Hepatic stellate cell (primary cell): Measurements from ENCODE around the gene KAT2B.

Source experiments
- DNase-seq: peaks from one replicate; pipeline ENCODE4 v3.0.0; 2011; ENCODE audit warnings: low spot score

Gene KAT2B

DNA sequence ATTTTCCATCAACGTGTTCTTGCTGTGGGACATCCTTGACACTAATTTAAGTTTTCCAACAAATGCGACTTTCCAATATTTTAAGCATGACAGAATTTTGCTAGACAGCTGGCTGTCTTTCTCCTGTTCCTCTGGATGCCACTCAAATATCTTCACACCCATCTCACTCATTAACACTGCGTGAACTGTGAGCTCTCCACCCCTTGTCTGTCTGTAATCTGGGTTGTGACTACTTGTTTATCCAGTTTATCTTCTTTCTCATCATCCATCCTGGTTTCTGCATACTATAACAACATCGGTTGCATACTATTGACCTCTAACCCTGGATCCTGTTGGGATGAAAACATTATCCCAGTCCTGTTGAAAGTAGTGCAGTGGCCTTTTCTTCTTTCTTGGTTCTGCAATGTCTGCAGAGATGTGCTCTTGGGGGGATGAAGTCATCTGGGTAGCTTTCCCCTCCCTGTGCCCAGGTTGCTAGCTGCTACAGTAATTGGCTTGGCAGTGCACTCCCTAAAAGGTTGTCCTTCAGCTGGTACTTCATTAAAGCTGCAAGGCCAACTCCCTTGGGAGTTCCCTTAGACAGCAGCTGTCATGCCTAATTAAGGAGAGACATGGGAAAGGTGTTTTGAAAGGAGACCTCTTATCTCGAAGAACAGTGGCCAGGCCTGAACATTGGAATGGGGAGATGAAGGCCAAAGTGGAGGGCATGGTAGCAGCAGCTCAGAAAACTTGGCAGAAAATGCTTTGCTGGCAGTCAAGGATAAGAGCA, 24.7 kb downstream of the KAT2B start:
- DNase-seq, result no peak

DNA sequence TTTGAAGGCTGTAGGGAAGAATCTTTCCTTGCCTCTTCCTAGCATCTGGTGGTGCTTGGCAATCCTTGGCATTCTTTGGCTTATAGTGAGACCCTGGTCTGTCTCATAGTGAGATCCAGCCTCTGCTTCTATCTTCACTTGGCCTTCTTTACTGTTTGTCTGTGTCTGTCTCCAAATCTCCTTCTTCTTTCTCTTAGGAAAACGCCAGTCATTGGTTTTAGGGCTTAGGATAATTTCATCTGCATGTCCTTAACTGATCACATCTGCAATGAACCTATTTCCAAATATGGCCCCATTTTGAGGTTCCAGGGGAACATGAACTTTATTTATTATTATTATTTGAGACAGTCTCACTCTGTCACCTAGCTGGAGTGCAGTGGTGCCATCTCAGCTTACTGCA, 25.8 kb downstream of the KAT2B start:
- DNase-seq, result no peak

DNA sequence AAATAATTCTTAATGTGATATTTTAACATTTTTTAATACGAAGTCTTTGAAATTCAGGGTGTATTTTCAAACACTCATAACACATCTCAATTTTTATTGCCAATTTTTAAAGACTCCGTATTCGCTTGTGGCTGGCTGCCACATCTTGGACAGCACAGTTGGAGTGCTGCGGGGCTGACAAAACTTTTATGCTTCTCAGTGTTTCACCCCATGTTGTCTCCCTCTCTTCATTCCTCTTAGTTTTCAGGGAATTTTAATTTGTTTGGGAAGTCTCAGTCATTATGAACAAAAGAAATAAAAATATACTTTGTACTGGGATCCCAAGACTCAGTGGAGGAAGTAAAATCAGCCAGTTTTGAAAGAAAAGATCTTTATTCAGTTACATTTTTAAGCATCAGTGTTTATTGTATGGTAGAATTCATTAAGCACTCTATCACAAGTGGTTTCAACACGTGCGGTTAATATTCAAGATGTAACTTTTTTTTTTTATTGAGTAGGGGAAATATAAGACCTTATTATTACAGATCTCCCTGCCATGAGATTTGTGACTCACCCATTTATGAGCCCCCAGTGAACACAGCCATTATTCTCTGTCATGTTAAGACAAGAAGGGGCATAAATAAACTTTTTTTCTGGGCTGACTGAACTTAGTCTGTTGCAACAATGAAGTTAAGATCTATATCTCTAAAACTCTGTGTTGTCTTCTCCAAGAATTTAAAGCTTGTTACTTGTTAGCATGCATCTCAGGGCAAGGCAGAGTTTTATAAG, 26.8 kb downstream of the KAT2B start:
- DNase-seq, result no peak

DNA sequence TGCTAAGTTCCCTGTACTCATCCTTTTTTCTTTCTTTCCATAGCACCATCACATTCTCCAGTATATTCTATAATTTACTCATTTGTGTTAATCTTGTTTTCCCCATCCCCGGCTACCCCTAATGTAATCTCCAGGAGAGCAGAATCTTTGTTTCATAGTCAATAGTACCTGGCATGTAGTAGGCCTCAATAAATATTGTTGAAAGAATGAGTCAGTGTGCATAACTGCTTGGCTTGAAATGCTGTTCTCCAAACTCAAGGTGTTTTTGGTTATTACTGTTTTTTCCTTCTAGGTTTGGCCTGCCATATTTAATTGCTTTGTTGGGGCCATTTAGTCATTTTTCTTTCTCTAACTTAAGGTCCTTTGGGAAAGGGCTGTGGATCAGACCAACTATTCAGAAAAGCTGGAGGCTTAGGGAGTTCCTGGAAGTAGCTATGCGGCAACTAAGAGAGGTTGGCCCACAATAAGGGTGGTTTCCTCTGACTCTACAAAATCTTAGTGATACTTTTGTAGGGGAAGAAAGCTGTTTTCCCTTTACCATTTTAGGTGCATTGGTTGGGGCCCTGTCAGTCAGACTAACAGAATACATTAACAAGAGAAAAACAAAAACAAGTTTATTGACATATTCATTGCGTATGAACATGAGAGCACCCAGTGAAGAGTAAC, 28.4 kb downstream of the KAT2B start:
- DNase-seq, result no peak

DNA sequence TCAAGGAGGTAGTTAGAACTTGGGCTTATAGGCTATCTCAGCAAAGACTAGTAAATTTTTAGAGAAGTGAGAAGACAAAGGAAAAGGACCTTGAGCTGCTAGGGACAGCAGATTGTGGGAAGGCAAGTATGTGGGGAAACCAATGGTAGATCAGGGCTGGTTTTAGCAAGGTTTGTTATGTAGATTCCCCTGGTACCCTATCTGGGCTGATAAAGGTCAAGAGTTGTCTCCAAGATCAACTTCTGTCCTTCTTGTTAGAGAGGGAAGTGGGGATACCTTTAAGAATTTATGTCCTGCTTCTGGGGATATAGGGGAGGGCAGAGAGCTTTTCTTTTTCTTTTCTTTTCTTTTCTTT, 28.9 kb downstream of the KAT2B start:
- no peak for DNase-seq

DNA sequence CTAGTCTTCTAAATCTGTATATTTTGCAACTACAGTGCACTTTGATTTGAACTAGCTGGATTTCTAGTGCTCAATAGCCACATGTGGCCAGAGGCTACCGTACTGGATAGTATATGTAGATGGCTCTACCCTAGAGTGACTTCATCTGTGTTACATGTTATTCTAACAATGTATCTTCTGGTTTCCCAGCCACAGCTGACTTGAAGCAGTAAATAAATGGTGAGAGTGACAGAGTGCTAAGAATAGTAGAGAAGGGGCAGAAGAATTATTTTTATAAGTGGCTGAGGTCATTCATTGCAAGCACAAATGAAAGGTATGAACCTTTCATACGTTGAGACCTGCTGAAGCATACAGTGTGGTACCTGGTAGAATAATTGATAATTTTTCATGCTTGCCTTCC, 30.9 kb downstream of the KAT2B start:
- DNase-seq, result no peak

DNA sequence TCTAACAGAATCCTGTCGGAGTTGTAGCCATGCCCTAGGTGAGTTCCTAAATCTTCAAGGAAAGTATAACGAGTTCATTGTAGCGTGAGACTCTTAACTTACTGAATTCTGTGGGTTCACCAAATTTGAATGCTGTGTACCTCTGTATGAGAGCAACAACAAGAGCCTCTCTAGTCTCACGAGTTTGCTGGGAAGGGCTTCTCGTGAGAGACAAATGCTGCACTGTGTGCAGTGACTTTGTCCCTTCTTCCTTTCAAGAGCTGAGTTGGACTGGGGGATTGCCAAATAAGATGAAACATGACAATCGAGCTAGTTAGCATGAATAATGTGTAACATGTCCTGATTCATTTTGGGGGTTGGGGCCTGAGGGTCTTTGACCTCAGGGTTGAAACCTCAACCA, 32.2 kb downstream of the KAT2B start:
- DNase-seq, result no peak

DNA sequence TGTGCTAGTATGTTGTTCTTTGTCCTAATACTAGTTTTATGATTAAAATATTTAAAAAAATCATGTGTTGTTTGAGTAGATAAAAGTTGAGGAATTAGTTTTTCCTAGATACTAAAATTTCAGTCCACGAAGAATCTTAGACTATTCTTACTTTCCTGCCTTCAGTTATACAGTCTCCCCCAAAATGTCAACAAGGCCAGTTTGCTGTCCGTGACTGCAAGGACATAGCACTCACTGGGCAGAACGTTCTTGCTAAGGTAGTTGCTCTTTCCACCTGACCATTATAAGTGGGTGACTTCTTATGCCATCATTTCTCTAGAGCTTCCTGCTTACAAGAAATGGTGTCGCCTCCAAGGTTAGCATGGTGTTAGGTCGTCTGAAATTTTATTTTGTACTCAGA, 32.8 kb downstream of the KAT2B start:
- DNase-seq, result no peak

DNA sequence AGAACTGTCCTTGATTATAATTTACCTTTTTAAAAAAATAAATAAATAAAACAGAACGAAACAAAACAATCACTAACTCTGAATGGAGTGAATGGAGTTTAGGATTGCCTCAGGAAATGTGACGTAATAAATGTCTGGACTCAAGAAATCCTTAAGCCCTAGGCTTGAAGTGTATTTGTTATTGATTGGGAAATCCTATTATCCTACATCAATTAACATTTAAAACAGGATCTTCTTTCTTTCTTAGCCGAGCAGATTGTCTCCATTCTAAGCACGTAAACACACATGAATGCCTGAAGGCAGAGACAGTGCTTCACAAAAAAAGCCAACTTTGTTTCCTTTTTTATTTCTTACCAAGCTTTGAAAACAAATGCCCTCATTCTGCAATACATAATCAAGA, 33.4 kb downstream of the KAT2B start:
- DNase-seq, result no peak

DNA sequence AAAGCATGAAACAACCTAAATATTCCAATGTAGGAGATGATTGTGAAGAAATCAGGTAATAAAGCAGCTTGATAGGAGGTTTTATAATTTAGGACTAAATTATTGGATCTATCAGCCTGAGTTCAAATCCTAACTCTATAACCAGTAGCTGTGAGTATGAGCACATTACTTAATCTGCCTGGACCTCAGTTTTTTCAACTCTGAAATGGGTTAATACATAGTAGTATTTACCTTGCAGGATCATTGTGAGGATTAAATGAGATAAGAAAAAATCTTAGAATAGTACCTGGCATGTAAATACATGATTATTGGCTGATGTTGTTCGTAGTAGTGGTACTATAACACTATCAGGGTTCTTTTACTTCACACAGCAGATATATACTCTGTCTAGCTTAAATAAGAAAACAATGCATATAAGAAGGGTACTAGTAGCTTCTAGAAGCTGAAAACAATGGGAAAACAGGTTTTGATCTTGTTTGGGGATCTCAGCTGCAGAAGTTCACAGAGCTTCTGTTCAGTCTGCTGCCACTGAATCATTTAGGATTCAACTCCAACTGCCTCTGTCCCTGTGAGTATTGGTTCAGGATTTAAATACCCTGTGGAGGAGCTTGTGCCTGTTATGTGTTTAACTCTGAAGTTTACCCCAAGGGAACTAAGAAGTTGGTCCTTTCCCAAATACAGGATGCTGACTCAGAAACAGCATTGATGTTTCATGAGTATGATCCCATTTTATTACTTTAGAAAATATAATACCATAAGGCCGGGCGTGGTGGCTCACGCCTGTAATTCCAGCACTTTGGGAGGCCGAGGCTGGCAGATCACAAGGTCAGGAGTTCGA, 34.2 kb downstream of the KAT2B start:
- no peak for DNase-seq

DNA sequence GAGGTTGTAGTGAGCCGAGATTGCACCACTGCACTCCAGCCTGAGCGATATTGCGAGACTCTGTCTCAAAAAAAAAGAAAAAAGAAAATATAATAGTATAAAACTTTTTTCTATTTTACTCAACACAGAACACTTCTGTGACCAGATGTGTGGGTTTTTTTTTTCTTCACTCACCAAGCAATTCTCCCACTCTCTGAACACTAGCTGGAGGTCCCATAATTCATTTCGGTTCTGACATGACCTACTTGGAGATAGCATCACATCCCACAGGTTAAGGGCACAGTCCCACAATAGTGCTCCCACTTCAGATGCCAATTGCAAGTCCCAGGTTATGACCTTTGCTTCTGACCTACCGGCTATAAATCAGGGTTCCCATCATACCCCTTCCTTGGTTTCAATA, 35.0 kb downstream of the KAT2B start:
- no peak for DNase-seq

DNA sequence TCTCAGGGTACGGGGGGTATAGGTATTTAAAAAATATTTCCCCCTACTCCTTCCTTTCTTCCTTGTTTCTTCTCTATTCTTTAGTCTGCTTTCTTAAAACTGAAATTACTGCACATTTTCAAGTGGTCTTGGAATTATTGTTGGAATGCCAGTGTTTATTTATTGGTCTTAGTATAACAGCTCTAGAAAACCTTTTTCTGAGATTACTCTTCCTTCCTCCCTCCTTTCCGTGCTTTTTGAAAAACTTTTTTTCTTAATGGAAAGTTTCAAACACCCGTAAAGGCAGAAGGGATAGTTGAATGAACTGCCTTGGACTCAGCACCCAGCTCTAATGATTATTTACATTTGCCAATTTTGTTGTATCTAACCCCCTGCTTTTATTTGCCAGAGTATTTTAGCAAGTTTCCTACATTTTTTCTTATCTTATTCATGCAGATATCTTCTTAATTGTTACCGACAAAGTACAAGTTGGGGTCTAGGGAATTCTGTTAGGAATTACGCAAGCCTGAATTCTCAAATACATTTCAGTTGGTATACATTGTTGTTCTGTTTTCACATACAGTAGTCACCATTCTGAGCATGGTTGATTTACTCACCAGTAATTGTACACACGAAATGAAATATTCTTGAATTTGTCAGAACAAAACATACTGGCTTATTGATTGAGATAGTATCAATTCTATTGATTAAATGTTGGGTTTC, 36.2 kb downstream of the KAT2B start:
- DNase-seq, result no peak

DNA sequence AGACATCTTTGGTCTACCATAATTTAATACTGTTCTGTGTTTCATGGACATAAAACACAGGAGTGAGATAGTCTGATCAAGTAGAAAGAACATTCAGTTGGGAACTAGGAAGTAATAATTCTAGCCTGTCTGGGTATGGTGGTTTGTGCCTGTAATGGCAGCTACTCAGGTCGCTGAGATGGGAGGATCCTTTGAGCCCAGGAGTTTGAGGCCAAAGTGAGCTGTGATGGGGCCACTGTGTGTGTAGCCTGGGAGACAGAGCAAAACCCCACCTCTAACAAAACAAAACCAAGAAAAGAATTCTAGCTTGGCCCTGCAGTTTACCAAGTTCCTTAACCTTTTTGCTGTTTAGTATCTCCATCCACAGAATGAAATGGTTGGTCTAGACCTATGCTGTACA, 36.8 kb downstream of the KAT2B start:
- no peak for DNase-seq

DNA sequence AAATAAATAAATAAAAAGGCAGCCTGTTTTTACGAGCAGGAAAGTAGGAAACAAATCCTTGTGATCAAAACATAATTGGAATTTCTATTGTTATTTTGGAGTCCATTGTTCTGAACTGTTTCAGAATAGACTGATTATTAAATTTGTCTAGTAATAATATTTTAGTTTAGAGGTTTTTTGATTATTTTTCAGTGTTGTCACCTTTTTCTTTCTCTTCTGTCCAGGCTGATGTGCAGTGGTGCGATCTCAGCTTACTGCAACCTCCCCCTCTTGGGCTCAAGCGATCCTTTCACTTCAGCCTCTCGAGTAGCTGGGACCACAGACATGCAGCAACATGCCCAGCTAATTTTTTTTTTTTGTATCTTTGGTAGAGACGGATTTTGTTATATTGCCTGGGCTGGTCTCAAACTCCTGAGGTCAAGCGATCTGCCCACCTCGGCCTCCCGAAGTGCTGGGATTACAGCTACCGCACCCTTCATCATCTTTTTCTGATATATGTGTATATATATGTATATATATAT, 38.0 kb downstream of the KAT2B start:
- no peak for DNase-seq

DNA sequence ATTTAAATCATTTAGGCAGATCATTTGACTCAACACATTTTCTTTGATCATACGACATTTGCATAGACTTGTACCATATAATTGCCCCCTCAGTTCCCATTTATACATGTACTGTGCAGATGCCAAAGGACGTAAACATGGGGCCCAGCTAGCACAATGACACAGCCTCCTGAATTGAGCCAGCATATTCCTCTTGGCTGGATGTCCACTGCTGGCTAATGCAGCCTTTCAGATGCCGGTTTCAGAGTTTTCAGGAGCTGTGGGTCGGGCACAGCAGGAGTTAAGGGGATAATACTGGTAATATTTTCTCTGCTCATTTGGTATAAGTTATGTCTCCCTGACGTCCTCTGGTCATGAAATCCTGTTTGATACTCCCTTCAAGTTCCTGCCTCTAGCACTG, 39.4 kb downstream of the KAT2B start:
- no peak for DNase-seq

DNA sequence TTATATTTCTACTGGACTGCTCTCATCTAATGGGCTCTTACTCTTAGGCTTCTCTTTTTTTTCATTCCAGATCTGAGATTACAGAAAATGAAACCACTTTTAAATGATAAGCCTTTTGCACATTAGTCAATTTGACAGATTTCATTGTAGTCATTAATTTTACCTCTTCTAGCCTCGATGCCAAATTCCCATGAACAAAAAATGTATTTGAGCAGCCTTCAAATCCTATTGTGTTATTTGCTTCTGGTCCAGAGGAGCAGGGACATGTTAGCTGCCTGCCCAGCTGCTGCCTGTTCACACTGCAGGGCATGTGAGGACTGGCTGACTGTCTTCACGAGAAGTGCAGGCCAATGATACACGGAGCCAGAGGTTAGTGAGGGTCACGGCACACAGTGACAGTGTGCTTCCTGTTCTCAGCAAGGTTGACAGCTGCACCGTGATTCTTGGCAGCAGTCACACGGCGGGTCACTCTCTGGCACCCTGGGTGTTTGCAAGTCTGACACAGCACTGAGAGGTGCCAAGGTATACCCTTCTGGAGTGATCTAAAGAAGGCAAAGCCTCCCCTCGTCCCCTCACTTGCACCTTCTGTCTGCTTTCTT, 40.8 kb downstream of the KAT2B start:
- DNase-seq, result no peak

DNA sequence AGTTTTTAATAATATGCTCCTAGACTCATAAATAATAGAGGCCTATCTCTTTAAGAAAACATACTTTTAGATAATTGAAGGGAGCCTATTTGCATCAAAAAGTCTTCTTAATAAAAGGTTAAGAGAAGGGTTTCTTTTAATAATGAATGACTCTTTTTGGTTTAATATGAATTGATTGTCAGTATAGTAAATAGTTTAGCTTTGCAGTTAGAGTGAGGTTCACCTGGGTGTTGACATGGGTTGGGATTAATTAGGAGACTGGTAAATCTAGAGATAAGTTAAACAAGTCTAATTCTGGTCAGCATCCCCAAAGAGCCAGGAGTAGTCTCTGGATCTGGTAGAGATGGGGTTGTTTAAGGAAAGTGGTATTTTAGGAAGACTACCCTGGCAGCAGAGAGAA, 43.0 kb downstream of the KAT2B start:
- DNase-seq, result no peak

DNA sequence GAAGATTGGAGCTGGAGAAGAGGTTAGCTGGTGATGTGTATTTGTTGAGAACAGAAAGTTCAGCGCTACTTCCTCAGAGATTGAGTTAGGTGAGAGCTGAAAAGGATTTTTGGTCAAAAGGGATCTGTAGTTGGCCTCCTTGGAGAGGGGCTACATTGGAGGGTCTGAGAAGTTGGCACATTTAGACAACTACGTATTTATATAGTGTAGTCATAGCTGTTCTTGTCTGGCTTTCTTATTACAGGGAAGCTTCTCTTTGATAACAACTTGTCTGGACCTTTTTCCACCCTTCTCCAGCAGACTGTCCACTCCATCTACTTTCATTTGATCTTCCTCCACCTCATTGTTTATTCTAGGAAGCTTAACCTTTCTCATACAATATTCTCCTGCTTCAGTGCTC, 43.7 kb downstream of the KAT2B start:
- DNase-seq, result no peak

DNA sequence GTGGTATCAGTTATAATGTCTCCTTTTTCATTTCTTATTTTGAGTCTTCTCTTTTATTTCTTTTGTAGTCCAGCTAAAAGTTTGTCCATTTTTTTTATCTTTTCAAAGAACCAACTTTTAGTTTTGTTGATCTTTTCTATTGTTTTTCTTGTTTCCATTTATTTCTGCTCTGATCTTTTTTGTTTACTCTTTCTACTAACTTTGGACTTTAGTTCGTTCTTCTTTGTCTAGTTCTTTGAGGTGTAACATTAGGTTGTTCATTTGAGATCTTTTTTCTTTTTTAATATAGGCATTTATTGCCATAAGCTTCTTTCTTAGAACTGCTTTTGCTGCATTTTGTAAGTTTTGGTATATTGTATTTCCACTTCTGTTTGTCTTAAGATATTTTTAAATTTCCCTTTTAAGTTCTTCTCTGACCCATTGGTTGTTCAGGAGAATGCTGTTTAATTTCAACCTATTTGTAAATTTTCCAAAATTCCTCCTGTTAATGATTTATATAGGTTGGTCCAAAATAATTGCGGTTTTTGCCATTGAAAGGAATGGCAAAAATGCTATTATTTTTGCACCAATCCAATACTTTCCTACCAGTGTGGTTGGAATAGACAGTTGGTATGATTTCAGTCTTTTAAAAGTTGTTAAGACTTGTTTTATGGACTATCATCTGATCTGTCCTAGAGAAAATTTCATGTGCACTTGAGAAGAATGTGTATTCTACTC, 51.2 kb downstream of the KAT2B start:
- no peak for DNase-seq

DNA sequence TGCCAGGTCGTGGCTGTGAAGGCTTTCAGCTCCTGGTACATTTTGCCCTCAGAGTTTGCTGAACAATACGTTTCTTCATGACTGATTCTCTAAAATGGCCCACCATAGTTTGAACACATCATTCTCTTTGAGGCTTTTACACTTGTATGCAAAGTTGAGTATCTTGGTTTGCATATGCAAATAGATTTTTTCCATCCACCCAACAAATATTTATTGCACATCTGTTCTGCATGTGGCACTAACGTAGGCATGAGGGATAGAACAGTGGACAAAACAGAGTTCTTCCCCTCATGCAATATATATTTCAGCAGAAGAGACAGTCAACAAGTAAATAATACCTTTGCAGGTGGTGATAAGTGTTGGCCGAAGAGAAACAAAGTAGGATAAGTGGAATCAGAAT, 55.2 kb downstream of the KAT2B start:
- no peak for DNase-seq
